H9 (cell line): ENCODE results near the gene FBXO2. TPM values are rescaled to one million over a fixed set of nuclear protein-coding genes. Genes with fewer than 3 reads are reported as not detected.

ENCODE experiments used
- DNase-seq: peaks from one replicate; pipeline ENCODE4 v3.0.0-alpha.2; 2017
- H2AFZ ChIP-seq: one replicate; pipeline ENCODE4 v1.6.1; 2013; ENCODE audit warnings: mild to moderate bottlenecking, low read length, control low read depth, moderate library complexity
- H2AK5ac ChIP-seq: 2 replicates; pipeline ENCODE4 v1.6.1; 2013; ENCODE audit warnings: low read length, control low read depth, mixed read lengths; ENCODE audit not compliant: insufficient read length
- H2BK120ac ChIP-seq: one replicate; pipeline ENCODE4 v1.6.1; 2013; ENCODE audit warnings: low read depth, mild to moderate bottlenecking, low read length, control low read depth, inconsistent platforms; ENCODE audit not compliant: poor library complexity, severe bottlenecking
- H2BK12ac ChIP-seq: 2 replicates; pipeline ENCODE4 v1.6.1; 2013; ENCODE audit warnings: low read length, control low read depth, mixed read lengths, low read depth; ENCODE audit not compliant: insufficient read length
- H2BK15ac ChIP-seq: 2 replicates; pipeline ENCODE4 v1.6.1; 2013; ENCODE audit warnings: low read depth, low read length, control low read depth
- H2BK20ac ChIP-seq: one replicate; pipeline ENCODE4 v1.6.1; 2013; ENCODE audit warnings: low read depth, mild to moderate bottlenecking, low read length, control low read depth, inconsistent platforms; ENCODE audit not compliant: poor library complexity, severe bottlenecking
- H2BK5ac ChIP-seq: 2 replicates; pipeline ENCODE4 v1.6.1; 2013; ENCODE audit warnings: low read length, control low read depth, mixed read lengths; ENCODE audit not compliant: insufficient read length
- H3K14ac ChIP-seq: 2 replicates; pipeline ENCODE4 v1.6.1; 2013; ENCODE audit warnings: low read length, control low read depth; ENCODE audit not compliant: insufficient read depth
- H3K18ac ChIP-seq: 2 replicates; pipeline ENCODE4 v1.6.1; 2013; ENCODE audit warnings: low read depth, mild to moderate bottlenecking, mixed read lengths, low read length, control low read depth; ENCODE audit not compliant: insufficient read length
- H3K23ac ChIP-seq: 2 replicates; pipeline ENCODE4 v1.6.1; 2013; ENCODE audit warnings: low read length, control low read depth, mixed read lengths, low read depth; ENCODE audit not compliant: insufficient read length
- H3K23me2 ChIP-seq: 2 replicates; pipeline ENCODE4 v1.6.1; 2013; ENCODE audit warnings: low read depth, mild to moderate bottlenecking, mixed read lengths, low read length, control low read depth; ENCODE audit not compliant: insufficient read length, poor library complexity, severe bottlenecking
- H3K27ac ChIP-seq: 2 replicates; pipeline ENCODE4 v1.5.1; 2013; ENCODE audit warnings: low read length, control low read depth, mixed read lengths, low read depth; ENCODE audit not compliant: insufficient read length
- H3K27me3 ChIP-seq: 2 replicates; pipeline ENCODE4 v1.6.1; 2013; ENCODE audit warnings: low read length, control low read depth, inconsistent platforms; ENCODE audit not compliant: insufficient read depth
- H3K4ac ChIP-seq: 2 replicates; pipeline ENCODE4 v1.6.1; 2013; ENCODE audit warnings: low read depth, mild to moderate bottlenecking, control low read depth, inconsistent platforms, low read length, moderate library complexity
- H3K4me1 ChIP-seq: 2 replicates; pipeline ENCODE4 v1.6.1; 2013; ENCODE audit warnings: low read length, control low read depth, inconsistent platforms; ENCODE audit not compliant: insufficient read depth
- H3K4me2 ChIP-seq: 2 replicates; pipeline ENCODE4 v1.6.1; 2013; ENCODE audit warnings: low read length, control low read depth, mixed read lengths; ENCODE audit not compliant: insufficient read length, insufficient read depth
- H3K56ac ChIP-seq: 2 replicates; pipeline ENCODE4 v1.6.1; 2013; ENCODE audit warnings: low read depth, mild to moderate bottlenecking, mixed read lengths, low read length, control low read depth; ENCODE audit not compliant: insufficient read length
- H3K79me1 ChIP-seq: 2 replicates; pipeline ENCODE4 v1.6.1; 2013; ENCODE audit warnings: low read depth, mild to moderate bottlenecking, moderate library complexity, low read length, control low read depth, inconsistent platforms; ENCODE audit not compliant: insufficient read depth, poor library complexity, severe bottlenecking
- H3K79me2 ChIP-seq: 2 replicates; pipeline ENCODE4 v1.6.1; 2013; ENCODE audit warnings: low read length, control low read depth, inconsistent platforms; ENCODE audit not compliant: insufficient read depth
- H3K9ac ChIP-seq: 2 replicates; pipeline ENCODE4 v1.6.1; 2013; ENCODE audit warnings: low read length, control low read depth, mixed read lengths; ENCODE audit not compliant: insufficient read length; ENCODE audit errors: extremely low read depth
- H3K9me3 ChIP-seq: one replicate; pipeline ENCODE4 v1.6.1; 2013; ENCODE audit warnings: low read depth, low read length, inconsistent platforms; ENCODE audit not compliant: control insufficient read depth
- H3T11ph ChIP-seq: one replicate; pipeline ENCODE4 v1.6.1; 2013; ENCODE audit warnings: mild to moderate bottlenecking, low read length, control low read depth, inconsistent platforms
- H4K20me1 ChIP-seq: one replicate; pipeline ENCODE4 v1.6.1; 2013; ENCODE audit not compliant: control insufficient read depth, insufficient read length, insufficient read depth
- H4K5ac ChIP-seq: 2 replicates; pipeline ENCODE4 v1.6.1; 2013; ENCODE audit warnings: low read depth, mild to moderate bottlenecking, mixed read lengths, low read length, control low read depth; ENCODE audit not compliant: insufficient read length
- H4K8ac ChIP-seq: replicated peaks from 2 replicates; pipeline ENCODE4 v1.6.1; 2013; ENCODE audit warnings: low read length, control low read depth, mixed read lengths, low read depth; ENCODE audit not compliant: insufficient read length
- H4K91ac ChIP-seq: 2 replicates; pipeline ENCODE4 v1.6.1; 2013; ENCODE audit warnings: low read depth, mild to moderate bottlenecking, moderate library complexity, mixed read lengths, low read length, control low read depth; ENCODE audit not compliant: insufficient read length
- H3K27ac Mint-ChIP-seq, 3 experiments: 2 replicates in 2 of 3; 3 replicates in 1 of 3; pipeline ENCODE4 v1.8.0; 2020 to 2021; ENCODE audit warnings: mixed read lengths in 3 of 3, mild to moderate bottlenecking in 1 of 3, moderate library complexity in 1 of 3
- H3K27me3 Mint-ChIP-seq: 2 replicates; pipeline ENCODE4 v1.8.0; 2021; ENCODE audit warnings: low read depth, mild to moderate bottlenecking, moderate library complexity, mixed read lengths
- H3K36me3 Mint-ChIP-seq, 3 experiments: 2 replicates in 2 of 3; 3 replicates in 1 of 3; pipeline ENCODE4 v1.8.0; 2020 to 2021; ENCODE audit warnings: low read depth in 3 of 3, mixed read lengths in 3 of 3; ENCODE audit not compliant: insufficient read depth in 1 of 3
- H3K4me1 Mint-ChIP-seq, 2 experiments: 2 replicates each; pipeline ENCODE4 v1.8.0; 2020; ENCODE audit warnings: mixed read lengths in 2 of 2
- H3K4me3 Mint-ChIP-seq, 2 experiments: 2 replicates in 1 of 2; 3 replicates in 1 of 2; pipeline ENCODE4 v1.8.0; 2020 to 2021; ENCODE audit warnings: mild to moderate bottlenecking in 2 of 2, mixed read lengths in 2 of 2, moderate library complexity in 1 of 2
- H3K9me3 Mint-ChIP-seq, 2 experiments: 2 replicates in 1 of 2; 3 replicates in 1 of 2; pipeline ENCODE4 v1.8.0; 2020; ENCODE audit warnings: mild to moderate bottlenecking in 2 of 2, mixed read lengths in 2 of 2, moderate library complexity in 1 of 2
- CTCF ChIP-seq: fragments of 200-600 bp; sonication (generic); conservative IDR thresholded peaks from 3 replicates; pipeline ENCODE4 v1.8.0; 2021; ENCODE audit warnings: antibody characterized with exemption, mild to moderate bottlenecking
- WGBS: extraction: QIAGEN DNeasy Blood & Tissue Kit; methylation state at CpG from one replicate; pipeline ENCODE4 v1.1.7; 2013; ENCODE audit warnings: missing lambda C conversion rate, low lambda C conversion rate, mixed read lengths; ENCODE audit not compliant: insufficient read length; ENCODE audit errors: extremely low coverage; 5-methylcytosine and 5-hydroxymethylcytosine counted together
- total RNA-seq: library from RNA; stranded (reverse); gene quantifications from 2 replicates; pipeline ENCODE4 v1.2.1, GENCODE V29; 2021

The FBXO2 gene
- total RNA-seq, 1 experiment from 2014 or later, result 28.9 TPM

- Histone ChIP-seq H2BK20ac (no peak overlapping the region), H3K4me2 (no peak overlapping the region), H3K9me3 (no peaks in the 10 kb centered on the region), H3K4ac (no peak overlapping the region), H4K5ac (no peak overlapping the region), H4K91ac (no peak overlapping the region), H3T11ph (no peak overlapping the region), H3K14ac (no peak overlapping the region), H3K27ac (no peak overlapping the region), H2BK120ac (no peak overlapping the region), H3K4me1 (peaks cover 24% of the 10 kb centered on the region; the same call in 1 of the 2 replicates), H2BK12ac (no peak overlapping the region), H3K27me3 (no peaks in the 10 kb centered on the region), H3K23ac (no peak overlapping the region), H3K18ac (no peak overlapping the region), H4K8ac (no peak overlapping the region), H4K20me1 (no peaks in the 10 kb centered on the region), H2BK15ac (no peak overlapping the region), H2BK5ac (no peak overlapping the region), H3K23me2 (peaks cover 8% of the 10 kb centered on the region), H3K79me1 (no peaks in the 10 kb centered on the region), H3K9ac (no peak overlapping the region), H2AFZ (no peak overlapping the region), H2AK5ac (no peak overlapping the region), H3K56ac (no peak overlapping the region), H3K79me2 (peaks cover 29% of the 10 kb centered on the region; the same call in 1 of the 2 replicates)
- whole genome bisulfite sequencing, result no CpG with 5 or more reads among the region's 7 CpGs
- Mint-ChIP-seq H3K4me3 (no peak overlapping the region; a peak in 1 of 5 replicates), H3K27ac (peak overlapping the region in 2 of 3 experiments; percentile 25 to 98; a peak in 2 of 7 replicates), H3K4me1 (peaks cover 63 to 77% of the 10 kb centered on the region in 2 experiments), H3K9me3 (no peaks in the 10 kb centered on the region), H3K36me3 (peaks cover 6 to 25% (median 19%) of the 10 kb centered on the region in 3 experiments; a peak in 5 of 7 replicates), H3K27me3 (no peaks in the 10 kb centered on the region)
- TF ChIP-seq CTCF, result peak; percentile 41; the same call in 2 of the 3 replicates
- no peak for DNase-seq
Measured at GRCh38 chr1:11685210-11685752, 31.1 kb upstream of the FBXO2 start.
